Measurements from ENCODE around the gene PLAU.
"Not testable (repeated sequence)": the region's sequence is repeated elsewhere in the genome, so short reads cannot be mapped to it uniquely, and the experiment has no call there.

Gene PLAU

GRCh38 chr10:73877533-73878160 lies 33.3 kb upstream of the PLAU start:
- DNase-seq = no peak

GRCh38 chr10:73878365-73878764 lies 32.6 kb upstream of the PLAU start:
- DNase-seq = no peak

- peak; percentile 73 for DNase-seq
Observed at GRCh38 chr10:73879296-73880173, 31.4 kb upstream of the PLAU start.

GRCh38 chr10:73881221-73881919 lies 29.6 kb upstream of the PLAU start:
- no peak for DNase-seq

GRCh38 chr10:73884017-73884416 lies 26.9 kb upstream of the PLAU start:
- DNase-seq = no peak

GRCh38 chr10:73886085-73886529 lies 24.8 kb upstream of the PLAU start:
- DNase-seq = peak; percentile 75

GRCh38 chr10:73886661-73887293 lies 24.2 kb upstream of the PLAU start:
- DNase-seq = no peak

- no peak for DNase-seq
Observed at GRCh38 chr10:73887294-73888039, 23.5 kb upstream of the PLAU start.

- DNase-seq = peak; percentile 55
Observed at GRCh38 chr10:73888514-73888913, 22.4 kb upstream of the PLAU start.

GRCh38 chr10:73889014-73889413 lies 21.9 kb upstream of the PLAU start:
- DNase-seq = peak; percentile 53

GRCh38 chr10:73889416-73889815 lies 21.5 kb upstream of the PLAU start:
- not testable (repeated sequence) for DNase-seq

- DNase-seq = no peak
Observed at GRCh38 chr10:73890261-73890660, 20.7 kb upstream of the PLAU start.

GRCh38 chr10:73890830-73891229 lies 20.1 kb upstream of the PLAU start:
- not testable (repeated sequence) for DNase-seq

- DNase-seq = no peak
Observed at GRCh38 chr10:73891540-73891939, 19.4 kb upstream of the PLAU start.

- no peak for DNase-seq
Observed at GRCh38 chr10:73892310-73893030, 18.5 kb upstream of the PLAU start.

GRCh38 chr10:73893426-73893825 lies 17.5 kb upstream of the PLAU start:
- no peak for DNase-seq

- no peak for DNase-seq
Observed at GRCh38 chr10:73894245-73894971, 16.5 kb upstream of the PLAU start.

GRCh38 chr10:73895381-73895780 lies 15.6 kb upstream of the PLAU start:
- DNase-seq = not testable (repeated sequence)

- DNase-seq = no peak
Observed at GRCh38 chr10:73897693-73898092, 13.2 kb upstream of the PLAU start.

GRCh38 chr10:73898730-73899410 lies 12.1 kb upstream of the PLAU start:
- no peak for DNase-seq

All from NCI-H510A treated with DMSO at 0.1 percent for 48 hours (cell line).